Lung (tissue), 12 donors: Measurements from ENCODE around the gene NDUFB4. TPM values are rescaled to one million over a fixed set of nuclear protein-coding genes. Genes with fewer than 3 reads are reported as not detected.

ENCODE experiments used
- ATAC-seq: fragments of 200-7000 bp; cut with Tn5 transposase; one replicate; pipeline ENCODE4 v1.9.1; 2020; ENCODE audit warnings: moderate number of reproducible peaks; ENCODE audit not compliant: insufficient read depth, low FRiP score
- DNase-seq, 3 donors: peaks; one replicate each; pipeline ENCODE4 v3.0.0-alpha.2; 2013 to 2017
- H3K27ac ChIP-seq, 2 donors: one replicate each; pipeline ENCODE4 v1.5.1; 2013; ENCODE audit warnings: mild to moderate bottlenecking in 2 of 2, moderate library complexity in 2 of 2, control low read depth in 1 of 2, inconsistent platforms in 1 of 2, low read depth in 1 of 2, low read length in 1 of 2
- H3K27me3 ChIP-seq, 3 donors: one replicate each; pipeline ENCODE4 v1.5.1; 2013; ENCODE audit warnings: low read length in 2 of 3; ENCODE audit not compliant: control insufficient read depth in 3 of 3, insufficient read depth in 3 of 3
- H3K36me3 ChIP-seq, 4 donors: one replicate each; pipeline ENCODE4 v1.5.1; 2013; ENCODE audit warnings: low read length in 4 of 4, mild to moderate bottlenecking in 1 of 4, moderate library complexity in 1 of 4; ENCODE audit not compliant: control insufficient read depth in 4 of 4, insufficient read depth in 4 of 4
- H3K4me1 ChIP-seq, 5 donors: one replicate each; pipeline ENCODE4 v1.5.1; 2013; ENCODE audit warnings: low read length in 5 of 5, mild to moderate bottlenecking in 2 of 5, moderate library complexity in 1 of 5; ENCODE audit not compliant: control insufficient read depth in 5 of 5, insufficient read depth in 5 of 5
- H3K4me3 ChIP-seq: one replicate; pipeline ENCODE4 v1.5.1; 2013; ENCODE audit warnings: mild to moderate bottlenecking, control low read depth, moderate library complexity
- H3K9ac ChIP-seq, 2 donors: one replicate each; pipeline ENCODE4 v1.5.1; 2013; ENCODE audit warnings: low read length in 2 of 2, control low read depth in 1 of 2; ENCODE audit not compliant: insufficient read depth in 1 of 2
- H3K9me3 ChIP-seq, 4 donors: one replicate each; pipeline ENCODE4 v1.5.1; 2013; ENCODE audit warnings: low read length in 3 of 4, mild to moderate bottlenecking in 1 of 4, moderate library complexity in 1 of 4; ENCODE audit not compliant: control insufficient read depth in 4 of 4, insufficient read depth in 3 of 4
- CTCF ChIP-seq: IDR thresholded peaks from 2 replicates; pipeline ENCODE4 v1.5.1; 2012; ENCODE audit warnings: mild to moderate bottlenecking; ENCODE audit errors: control extremely low read depth, extremely low read depth
- WGBS, 2 donors: extraction: QIAGEN DNeasy Blood & Tissue Kit; methylation state at CpG; one replicate each; pipeline ENCODE4 v1.1.7; 2013; 5-methylcytosine and 5-hydroxymethylcytosine counted together
- polyA plus RNA-seq, 2 donors: library from polyadenylated mRNA; stranded (reverse); fragments of 200-250 nt; gene quantifications; one replicate each; pipeline ENCODE4 v1.2.1, GENCODE V29; 2013
- total RNA-seq, 2 donors: library from RNA; depleted of rRNA in 1 of 2; stranded (reverse); fragments of >200 nt in 1 of 2; gene quantifications; one replicate each; pipeline ENCODE4 v1.2.1, GENCODE V29; 2014 to 2021
- donor health status: control.
- donor health status: control.
- donor health status: Bipolar disorder and iron deficiency.
- donor health status: healthy.
- donor health status: DM: yes; HTN: yes; CAD: no.

Gene NDUFB4
- total and polyA plus RNA-seq, 4 donors: 73.4 to 341 (median 103) TPM

GRCh38 chr3:120554812-120555606, 41.1 kb upstream of the NDUFB4 start:
- no peaks in the 10 kb centered on the region for H3K27me3 ChIP-seq
- no peak overlapping the region for H3K9ac ChIP-seq
- DNase-seq (no peak), ATAC-seq (no peak)
- no peaks in the 10 kb centered on the region for H3K9me3 ChIP-seq
- WGBS, 2 donors: 92 to 96% methylated on average over 3 of the region's 3 CpGs
- H3K27ac ChIP-seq: peak overlapping the region in 1 of 2 donors; percentile 65
- no peak overlapping the region for H3K4me3 ChIP-seq
- no peaks in the 10 kb centered on the region for H3K36me3 ChIP-seq
- TF ChIP-seq CTCF: no peak
- H3K4me1 ChIP-seq: peaks cover 2 to 19% (median 10%) of the 10 kb centered on the region in 5 donors

GRCh38 chr3:120555657-120556509, 40.3 kb upstream of the NDUFB4 start:
- no peak for ATAC-seq
- H3K27ac ChIP-seq: peak overlapping the region in 1 of 2 donors; percentile 65
- 77 to 87% methylated on average over 7 of the region's 7 CpGs for WGBS, 2 donors

GRCh38 chr3:120557115-120557514, 39.0 kb upstream of the NDUFB4 start:
- Histone ChIP-seq H3K27me3 (no peaks in the 10 kb centered on the region), H3K9me3 (no peaks in the 10 kb centered on the region), H3K27ac (peak overlapping the region in 1 of 2 donors; percentile 58), H3K36me3 (no peaks in the 10 kb centered on the region), H3K9ac (no peak overlapping the region), H3K4me1 (peaks cover 2 to 16% (median 10%) of the 10 kb centered on the region in 5 donors), H3K4me3 (no peak overlapping the region)
- TF ChIP-seq CTCF: no peak
- ATAC-seq: no peak
- DNase-seq: no peak

More at GRCh38 chr3:120555657-120556509, 40.3 kb upstream of the NDUFB4 start:
- Histone ChIP-seq H3K4me3 (no peak overlapping the region), H3K9ac (no peak overlapping the region), H3K27me3 (no peaks in the 10 kb centered on the region), H3K4me1 (peaks cover 2 to 19% (median 10%) of the 10 kb centered on the region in 5 donors), H3K9me3 (no peaks in the 10 kb centered on the region), H3K36me3 (no peaks in the 10 kb centered on the region)
- no peak for TF ChIP-seq CTCF
- DNase-seq: no peak
